ENCODE data around the gene MYH8. TPM values are rescaled to one million over a fixed set of nuclear protein-coding genes. Genes with fewer than 3 reads are reported as not detected.

The MYH8 gene
- total and polyA plus RNA-seq, 2 of the 13 experiments (the other 11 are each of a cell fraction or from before 2014, with no cell fraction given): not detected

- in situ Hi-C loops (cut with HindIII; ENCODE audit: extremely low pct_ligation_motif_present, low pct_unique_long_range_greater_than_20kb): no loop called here
- no TSS peak for BruUV-seq (replicated peaks)
- Histone ChIP-seq H2AFZ (ENCODE audit: low read length) (no peak within 1 kb of the TSS), H3K4me3 (replicated peaks in 1 of 3; ENCODE audit: insufficient read depth in 1 of 3, low read depth in 2 of 3, low read length in 3 of 3) (no peak within 1 kb of the TSS), H3K9ac (ENCODE audit: insufficient read depth, low read depth, low read length) (no peak within 1 kb of the TSS), H3K27ac (ENCODE audit: extremely low read length, insufficient read depth, low read length) (no peak within 1 kb of the TSS), H3K79me2 (ENCODE audit: insufficient read depth, low read length) (no peaks in the 10 kb centered on the region), H4K20me1 (ENCODE audit: insufficient read depth, low read length) (no peaks in the 10 kb centered on the region), H3K4me2 (ENCODE audit: low read depth, low read length) (no peak within 1 kb of the TSS), H3K36me3 (replicated peaks in 1 of 2; ENCODE audit: control insufficient read depth in 1 of 2, insufficient read depth in 2 of 2, low read length in 2 of 2) (no peaks in the 10 kb centered on the region), H3K4me1 (ENCODE audit: insufficient read depth, low read length) (no peaks in the 10 kb centered on the region), H3K9me3 (ENCODE audit: low read length) (no peaks in the 10 kb centered on the region), H3K27me3 (ENCODE audit: control insufficient read depth in 1 of 2, insufficient read depth in 2 of 2, low read length in 2 of 2) (no peaks in the 10 kb centered on the region; a peak in 1 of 5 replicates)
- 0% methylated on average over 1 of the region's 1 CpG for WGBS (ENCODE audit: low lambda C conversion rate)
- intact Hi-C loops (cut with micrococcal nuclease; ENCODE audit: unreplicated experiment): no loop called here
- ATAC-seq: no peak
- DNase-seq (ENCODE audit: low spot score): no peak
- POLR2A ChIA-PET: no interaction called here
- CTCF ChIA-PET (ENCODE audit: low intra/inter-chr PET ratio, low total read pairs): no interaction called here
- no peak for FAIRE-seq
- TF ChIP-seq ZNF318 (CRISPR knock-in tag; IDR thresholded peaks at IDR 0.05) (no peak), ZNF724P (CRISPR knock-in tag; IDR thresholded peaks at IDR 0.05; ENCODE audit: borderline replicate concordance) (no peak), PATZ1 (CRISPR knock-in tag; IDR thresholded peaks at IDR 0.05) (no peak), MYC (CRISPR knock-in tag; IDR thresholded peaks at IDR 0.05; ENCODE audit: borderline replicate concordance) (no peak), TCF12 (IDR thresholded peaks at IDR 0.05) (no peak), TCF12 (CRISPR knock-in tag; IDR thresholded peaks at IDR 0.05) (no peak), ZNF230 (CRISPR knock-in tag; IDR thresholded peaks at IDR 0.05) (no peak), TARDBP (CRISPR knock-in tag; IDR thresholded peaks at IDR 0.05) (no peak), GLMP (CRISPR knock-in tag; IDR thresholded peaks at IDR 0.05; ENCODE audit: borderline replicate concordance) (no peak), ATF1 (CRISPR knock-in tag; IDR thresholded peaks at IDR 0.05) (no peak), E2F5 (CRISPR knock-in tag; conservative IDR thresholded peaks at IDR 0.05) (no peak)
Measured at GRCh38 chr17:10469459-10469858, 47.7 kb upstream of the MYH8 start, which contains the start of gene MYH4. Gene MYH4, minus strand, starts transcription at chr17:10469559. Its CDS starts 2,814 bp downstream, at chr17:10466745.

All from HepG2 (cell line).